Mesendoderm (in vitro differentiated cells): ENCODE results near the gene RFK. TPM values are rescaled to one million over a fixed set of nuclear protein-coding genes. Genes with fewer than 3 reads are reported as not detected.
A peak's percentile ranks its signal among the peaks of the same experiment; 100 is the strongest.
"Not testable (repeated sequence)": the region's sequence is repeated elsewhere in the genome, so short reads cannot be mapped to it uniquely, and the experiment has no call there.

Experiments
- DNase-seq: peaks from one replicate; pipeline ENCODE4 v3.0.0; 2013
- H2AK5ac ChIP-seq: 2 replicates; pipeline ENCODE4 v1.6.1; 2013; ENCODE audit warnings: low read length, inconsistent platforms
- H2BK120ac ChIP-seq: 2 replicates; pipeline ENCODE4 v1.6.1; 2013; ENCODE audit warnings: low read depth, mild to moderate bottlenecking, low read length, moderate library complexity, mixed read lengths
- H2BK15ac ChIP-seq: replicated peaks from 2 replicates; pipeline ENCODE4 v1.6.1; 2013; ENCODE audit warnings: low read depth, mild to moderate bottlenecking, moderate library complexity
- H2BK5ac ChIP-seq: 2 replicates; pipeline ENCODE4 v1.6.1; 2013; ENCODE audit warnings: low read length, inconsistent platforms
- H3K18ac ChIP-seq: 2 replicates; pipeline ENCODE4 v1.6.1; 2013; ENCODE audit warnings: mild to moderate bottlenecking, low read length, mixed read lengths
- H3K23ac ChIP-seq: one replicate; pipeline ENCODE4 v1.6.1; 2013; ENCODE audit warnings: low read length
- H3K27ac ChIP-seq: 2 replicates; pipeline ENCODE4 v1.5.1; 2013; ENCODE audit warnings: low read depth, mild to moderate bottlenecking, inconsistent platforms, low read length, moderate library complexity
- H3K27me3 ChIP-seq: 2 replicates; pipeline ENCODE4 v1.6.1; 2013; ENCODE audit warnings: low read length, control low read depth, mild to moderate bottlenecking, inconsistent platforms; ENCODE audit not compliant: insufficient read depth, poor library complexity
- H3K36me3 ChIP-seq: 2 replicates; pipeline ENCODE4 v1.6.1; 2013; ENCODE audit warnings: low read length, inconsistent platforms; ENCODE audit not compliant: control insufficient read depth, insufficient read depth
- H3K4ac ChIP-seq: one replicate; pipeline ENCODE4 v1.6.1; 2013; ENCODE audit warnings: low read depth, mild to moderate bottlenecking, low read length, moderate library complexity
- H3K4me1 ChIP-seq: 2 replicates; pipeline ENCODE4 v1.6.1; 2013; ENCODE audit warnings: low read depth, low read length, inconsistent platforms; ENCODE audit not compliant: control insufficient read depth
- H3K4me2 ChIP-seq: 2 replicates; pipeline ENCODE4 v1.6.1; 2013; ENCODE audit warnings: low read length
- H3K4me3 ChIP-seq: 2 replicates; pipeline ENCODE4 v1.5.1; 2013; ENCODE audit warnings: mild to moderate bottlenecking, low read length
- H3K56ac ChIP-seq: one replicate; pipeline ENCODE4 v1.6.1; 2013; ENCODE audit warnings: low read length
- H3K79me1 ChIP-seq: 2 replicates; pipeline ENCODE4 v1.6.1; 2013; ENCODE audit warnings: low read length, inconsistent platforms
- H3K79me2 ChIP-seq: 2 replicates; pipeline ENCODE4 v1.6.1; 2013; ENCODE audit warnings: mild to moderate bottlenecking, low read length; ENCODE audit not compliant: control insufficient read depth, insufficient read depth
- H3K9ac ChIP-seq: 2 replicates; pipeline ENCODE4 v1.6.1; 2013; ENCODE audit warnings: low read length, inconsistent platforms
- H4K5ac ChIP-seq: one replicate; pipeline ENCODE4 v1.6.1; 2013; ENCODE audit warnings: low read length
- H4K8ac ChIP-seq: one replicate; pipeline ENCODE4 v1.6.1; 2013; ENCODE audit warnings: low read depth, mild to moderate bottlenecking, control low read depth, low read length, moderate library complexity
- WGBS: extraction: QIAGEN DNeasy Blood & Tissue Kit; methylation state at CpG from one replicate; pipeline ENCODE4 v1.1.7; 2013; ENCODE audit warnings: low lambda C conversion rate, missing lambda C conversion rate; ENCODE audit not compliant: insufficient coverage; ENCODE audit errors: extremely low coverage; 5-methylcytosine and 5-hydroxymethylcytosine counted together
- polyA plus RNA-seq, 2 experiments: library from polyadenylated mRNA; stranded (reverse); fragments of 200-250 nt; gene quantifications; one replicate each; pipeline ENCODE4 v1.2.3, GENCODE V29; 2013

The RFK gene
- 22.3 TPM for polyA plus RNA-seq (2013, experiment 1 of 2)
- 22.7 TPM for polyA plus RNA-seq (2013, experiment 2 of 2)

GRCh38 chr9:76394195-76394959 lies at the start of gene RFK:
TSS of gene RFK (minus strand) at chr9:76394426. CDS start at chr9:76394171, 255 bp downstream.
- Histone ChIP-seq H4K5ac (no peak within 1 kb of the TSS), H2BK15ac (no peak within 1 kb of the TSS), H3K27me3 (no peaks in the 10 kb centered on the region), H2AK5ac (no peak within 1 kb of the TSS), H3K4ac (peak within 1 kb of the TSS; percentile 17), H2BK120ac (peak within 1 kb of the TSS; percentile 56), H3K36me3 (no peaks in the 10 kb centered on the region), H3K4me1 (no peaks in the 10 kb centered on the region), H3K18ac (peak within 1 kb of the TSS; percentile 83), H4K8ac (no peak within 1 kb of the TSS), H3K56ac (peak within 1 kb of the TSS; percentile 99), H3K23ac (peak within 1 kb of the TSS; percentile 19), H3K9ac (peak within 1 kb of the TSS; percentile 91), H3K4me2 (peak within 1 kb of the TSS; percentile 82), H3K79me2 (peaks cover 2% of the 10 kb centered on the region), H3K79me1 (peaks cover 3% of the 10 kb centered on the region), H3K27ac (peak within 1 kb of the TSS; percentile 97), H2BK5ac (peak within 1 kb of the TSS; percentile 67), H3K4me3 (peak within 1 kb of the TSS; percentile 81)
- no CpG with 5 or more reads among the region's 81 CpGs for WGBS
- peak; percentile 98 for DNase-seq

- Histone ChIP-seq H3K27ac (no peak overlapping the region), H2AK5ac (no peak overlapping the region), H3K56ac (no peak overlapping the region), H3K79me2 (no peaks in the 10 kb centered on the region), H4K8ac (no peak overlapping the region), H2BK120ac (no peak overlapping the region), H4K5ac (no peak overlapping the region), H2BK5ac (no peak overlapping the region), H3K4me3 (no peak overlapping the region), H3K23ac (no peak overlapping the region), H3K27me3 (no peaks in the 10 kb centered on the region), H3K36me3 (no peaks in the 10 kb centered on the region), H3K4ac (no peak overlapping the region), H3K18ac (no peak overlapping the region), H2BK15ac (no peak overlapping the region), H3K4me1 (no peaks in the 10 kb centered on the region), H3K79me1 (no peaks in the 10 kb centered on the region), H3K9ac (no peak overlapping the region), H3K4me2 (no peak overlapping the region)
- no CpG with 5 or more reads among the region's 3 CpGs for WGBS
- DNase-seq, result no peak
Observed at GRCh38 chr9:76443887-76444286, 49.7 kb upstream of the RFK start.

- H3K79me1 ChIP-seq, result no peaks in the 10 kb centered on the region
- H3K56ac ChIP-seq, result no peak overlapping the region
- H3K4me2 ChIP-seq, result no peak overlapping the region
- H2BK120ac ChIP-seq, result no peak overlapping the region
- no peak overlapping the region for H3K18ac ChIP-seq
- no peak overlapping the region for H2BK15ac ChIP-seq
- H3K4ac ChIP-seq, result no peak overlapping the region
- H3K79me2 ChIP-seq, result no peaks in the 10 kb centered on the region
- H3K9ac ChIP-seq, result no peak overlapping the region
- no peak overlapping the region for H2AK5ac ChIP-seq
- H3K27ac ChIP-seq, result no peak overlapping the region
- peak; percentile 49 for DNase-seq
- no peaks in the 10 kb centered on the region for H3K27me3 ChIP-seq
- no peaks in the 10 kb centered on the region for H3K36me3 ChIP-seq
- no peak overlapping the region for H3K4me3 ChIP-seq
- H3K4me1 ChIP-seq, result no peaks in the 10 kb centered on the region
- no peak overlapping the region for H2BK5ac ChIP-seq
- H3K23ac ChIP-seq, result no peak overlapping the region
- whole genome bisulfite sequencing, result no CpG with 5 or more reads among the region's 10 CpGs
- H4K8ac ChIP-seq, result no peak overlapping the region
- H4K5ac ChIP-seq, result no peak overlapping the region
Observed at GRCh38 chr9:76441551-76442322, 47.5 kb upstream of the RFK start.

GRCh38 chr9:76438841-76439588 lies 44.8 kb upstream of the RFK start:
- no peak overlapping the region for H4K5ac ChIP-seq
- no peak overlapping the region for H4K8ac ChIP-seq
- H3K4me3 ChIP-seq, result no peak overlapping the region
- H3K36me3 ChIP-seq, result no peaks in the 10 kb centered on the region
- H3K18ac ChIP-seq, result no peak overlapping the region
- no peak overlapping the region for H3K4ac ChIP-seq
- H3K27ac ChIP-seq, result no peak overlapping the region
- H2BK120ac ChIP-seq, result no peak overlapping the region
- H3K23ac ChIP-seq, result no peak overlapping the region
- no peaks in the 10 kb centered on the region for H3K4me1 ChIP-seq
- no peak overlapping the region for H3K4me2 ChIP-seq
- no peak overlapping the region for H2BK15ac ChIP-seq
- no peaks in the 10 kb centered on the region for H3K79me1 ChIP-seq
- H2AK5ac ChIP-seq, result no peak overlapping the region
- no peaks in the 10 kb centered on the region for H3K79me2 ChIP-seq
- no peak overlapping the region for H3K9ac ChIP-seq
- DNase-seq, result no peak
- no CpG with 5 or more reads among the region's 6 CpGs for WGBS
- no peak overlapping the region for H2BK5ac ChIP-seq
- H3K27me3 ChIP-seq, result no peaks in the 10 kb centered on the region
- no peak overlapping the region for H3K56ac ChIP-seq

GRCh38 chr9:76437017-76437699 lies 42.9 kb upstream of the RFK start:
- WGBS, result no CpG with 5 or more reads among the region's 9 CpGs
- H3K18ac ChIP-seq, H3K23ac ChIP-seq, H3K79me1 ChIP-seq, H3K4me2 ChIP-seq, H3K4ac ChIP-seq, H3K27me3 ChIP-seq, H3K56ac ChIP-seq, H3K4me3 ChIP-seq, H3K79me2 ChIP-seq, H3K36me3 ChIP-seq, DNase-seq, H2BK120ac ChIP-seq, H3K4me1 ChIP-seq, H3K9ac ChIP-seq, H2AK5ac ChIP-seq, H2BK15ac ChIP-seq, H2BK5ac ChIP-seq, H4K5ac ChIP-seq, H4K8ac ChIP-seq, H3K27ac ChIP-seq: not testable (repeated sequence)
